HAP-1 (cell line): Measurements from ENCODE around the gene FGF21.

Source experiments
- DNase-seq, 2 experiments: peaks; one replicate each; pipeline ENCODE4 v3.0.0-alpha.2; 2016 to 2020; ENCODE audit warnings: low spot score in 2 of 2
- H3K27me3 ChIP-seq: fragments of 250-450 bp; sonication (Bioruptor Pico); 2 replicates; pipeline ENCODE4 v1.5.1; 2020; ENCODE audit warnings: low read depth, mild to moderate bottlenecking, moderate library complexity
- H3K36me3 ChIP-seq: fragments of 250-450 bp; sonication (Bioruptor Pico); replicated peaks from 2 replicates; pipeline ENCODE4 v1.5.1; 2020; ENCODE audit warnings: mild to moderate bottlenecking
- H3K4me1 ChIP-seq: fragments of 250-450 bp; sonication (Bioruptor Pico); 2 replicates; pipeline ENCODE4 v1.5.1; 2020; ENCODE audit warnings: mild to moderate bottlenecking
- H3K4me3 ChIP-seq: fragments of 250-450 bp; sonication (Bioruptor Pico); 2 replicates; pipeline ENCODE4 v1.5.1; 2020; ENCODE audit warnings: mild to moderate bottlenecking, moderate library complexity
- H3K9me3 ChIP-seq: fragments of 250-450 bp; sonication (Bioruptor Pico); 2 replicates; pipeline ENCODE4 v1.5.1; 2020; ENCODE audit warnings: mild to moderate bottlenecking, moderate library complexity
- in situ Hi-C: fragments of 300-500 bp; cut with MboI; formaldehyde crosslinking; loops from 3 replicates; pipeline ENCODE4 v1.14.3; 2020; ENCODE audit warnings: low sequenced_read_pairs, inconsistent platforms, mixed read lengths

FGF21 gene

GRCh38 chr19:48738557-48739403 is 16.5 kb upstream of the FGF21 start:
- H3K4me3 ChIP-seq, result peak overlapping the region; percentile 29
- no peaks in the 10 kb centered on the region for H3K36me3 ChIP-seq
- peak; percentile 90 to 100 for DNase-seq
- in situ Hi-C loops, result no loop called here
- no peaks in the 10 kb centered on the region for H3K27me3 ChIP-seq
- no peaks in the 10 kb centered on the region; the same call in 1 of the 2 replicates for H3K9me3 ChIP-seq
- peaks cover 13% of the 10 kb centered on the region for H3K4me1 ChIP-seq

DNA sequence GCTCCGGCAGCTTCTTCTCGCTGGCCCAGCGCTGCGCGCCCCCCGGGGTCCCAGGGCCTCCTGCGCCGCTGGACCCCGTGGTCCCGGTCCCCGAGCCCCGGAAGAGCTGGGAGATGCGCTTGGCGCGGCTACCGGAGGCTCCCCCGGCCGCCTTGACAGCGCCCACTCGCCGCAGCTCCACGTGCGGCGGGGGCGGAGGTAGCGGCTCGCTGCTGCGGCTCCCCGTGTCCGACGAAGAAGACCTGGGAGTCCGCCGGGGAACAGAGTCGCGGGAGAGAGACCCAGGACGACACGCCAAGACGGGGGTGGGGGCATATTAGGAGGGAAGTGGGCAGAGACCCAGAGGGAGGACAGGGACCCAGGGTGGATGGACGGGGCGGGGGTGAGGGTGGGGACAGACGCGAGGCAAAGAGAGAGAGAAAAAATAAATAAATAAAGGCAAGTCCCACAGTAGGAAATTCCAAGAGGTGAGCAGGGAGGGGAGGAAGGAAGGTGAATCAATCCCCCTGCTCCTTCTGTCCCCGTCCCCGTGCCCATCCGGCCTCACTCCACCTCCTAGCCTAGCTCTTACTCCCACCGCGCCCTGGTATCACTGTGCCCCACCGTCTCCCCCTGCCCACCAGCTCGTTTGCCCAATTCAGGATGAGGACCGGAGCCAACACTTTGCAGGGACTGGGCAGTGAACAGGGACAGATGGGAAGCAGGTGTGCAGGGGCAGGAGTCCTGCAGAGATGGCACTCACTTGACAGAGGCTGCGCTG is 15.7 kb upstream of the FGF21 start:
- Histone ChIP-seq H3K27me3 (no peaks in the 10 kb centered on the region), H3K4me1 (peaks cover 13% of the 10 kb centered on the region), H3K36me3 (no peaks in the 10 kb centered on the region), H3K9me3 (no peaks in the 10 kb centered on the region; the same call in 1 of the 2 replicates), H3K4me3 (peak overlapping the region; percentile 29)
- in situ Hi-C loops, result no loop called here
- no peak for DNase-seq

DNA sequence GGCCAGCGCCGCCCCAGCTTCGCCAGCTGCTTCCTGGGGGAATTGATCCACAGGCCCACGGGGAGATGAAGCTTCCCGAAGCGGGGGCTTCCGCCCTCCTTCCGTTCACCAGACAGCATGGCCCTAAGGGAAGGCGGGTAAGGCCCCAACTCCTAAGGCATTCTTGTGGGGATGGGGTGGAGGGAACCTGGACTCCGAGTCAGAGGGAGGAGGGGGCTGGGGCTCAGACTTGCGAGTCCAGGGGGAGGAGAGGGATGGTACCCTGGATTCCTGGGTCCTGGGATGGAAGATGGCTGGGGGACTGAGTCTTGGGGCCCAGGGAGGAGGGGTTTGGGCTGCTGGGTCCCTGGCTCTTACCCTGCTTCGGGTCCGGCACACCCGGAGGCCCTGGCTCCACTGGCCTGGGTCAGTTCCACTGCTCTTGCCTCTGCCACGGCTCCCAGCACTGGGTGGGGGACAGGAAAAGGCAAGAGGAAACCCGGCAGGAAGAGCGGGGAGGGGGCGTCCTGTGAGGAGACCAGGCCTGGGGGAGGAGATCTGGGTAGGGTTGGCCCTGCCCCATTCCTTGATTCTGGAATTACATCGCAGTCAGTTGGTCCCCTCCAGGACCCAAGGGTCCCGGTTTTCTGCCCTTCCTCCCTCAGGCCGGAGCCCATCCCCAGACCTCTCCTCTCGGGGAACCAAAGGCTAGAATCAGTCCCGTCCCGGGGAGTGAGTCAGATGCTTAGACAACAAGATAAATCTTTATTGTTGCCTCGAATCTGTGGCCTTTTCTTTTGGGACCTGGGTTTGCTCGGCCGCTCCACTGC is 15.0 kb upstream of the FGF21 start, which contains the start of gene RASIP1:
TSS of gene RASIP1 (minus strand) at position 447 of the 809 bp plus-strand sequence. CDS start at position 119, 328 bp downstream.
- H3K4me1 ChIP-seq, result peaks cover 13% of the 10 kb centered on the region
- DNase-seq, result no peak
- no peaks in the 10 kb centered on the region for H3K27me3 ChIP-seq
- in situ Hi-C loops, result no loop called here
- no peaks in the 10 kb centered on the region for H3K36me3 ChIP-seq
- peak within 1 kb of the TSS; percentile 29 for H3K4me3 ChIP-seq
- H3K9me3 ChIP-seq, result no peaks in the 10 kb centered on the region; the same call in 1 of the 2 replicates

- in situ Hi-C loops, result no loop called here
- peak in 1 of 2 experiments; percentile 81 for DNase-seq
- no peak overlapping the region for H3K4me3 ChIP-seq
Observed at GRCh38 chr19:48741129-48741999, 14.0 kb upstream of the FGF21 start.

DNA sequence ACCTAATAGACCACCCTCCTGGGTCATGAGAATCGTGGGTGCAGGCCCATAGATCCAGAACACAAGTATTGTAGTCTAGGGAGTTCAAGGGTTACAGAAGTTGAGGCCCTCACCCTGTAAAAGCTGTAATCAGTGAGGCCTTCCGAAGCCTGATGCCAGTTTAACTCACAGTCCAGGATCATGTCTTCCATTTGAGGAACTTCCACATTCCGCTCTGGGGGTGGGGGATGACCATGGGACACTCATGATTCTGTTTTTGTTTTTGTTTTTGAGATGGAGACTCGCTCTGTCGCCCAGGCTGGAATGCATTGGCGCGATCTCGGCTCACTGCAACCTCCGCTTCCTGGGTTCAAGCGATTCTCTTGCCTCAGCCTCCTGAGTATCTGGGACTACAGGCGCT is 13.2 kb upstream of the FGF21 start:
- H3K4me3 ChIP-seq, result no peak overlapping the region
- in situ Hi-C loops, result no loop called here
- no peaks in the 10 kb centered on the region for H3K27me3 ChIP-seq

More at GRCh38 chr19:48741129-48741999, 14.0 kb upstream of the FGF21 start:
- H3K9me3 ChIP-seq, result no peaks in the 10 kb centered on the region; the same call in 1 of the 2 replicates
- peaks cover 13% of the 10 kb centered on the region for H3K4me1 ChIP-seq
- no peaks in the 10 kb centered on the region for H3K36me3 ChIP-seq
- H3K27me3 ChIP-seq, result no peaks in the 10 kb centered on the region

DNA sequence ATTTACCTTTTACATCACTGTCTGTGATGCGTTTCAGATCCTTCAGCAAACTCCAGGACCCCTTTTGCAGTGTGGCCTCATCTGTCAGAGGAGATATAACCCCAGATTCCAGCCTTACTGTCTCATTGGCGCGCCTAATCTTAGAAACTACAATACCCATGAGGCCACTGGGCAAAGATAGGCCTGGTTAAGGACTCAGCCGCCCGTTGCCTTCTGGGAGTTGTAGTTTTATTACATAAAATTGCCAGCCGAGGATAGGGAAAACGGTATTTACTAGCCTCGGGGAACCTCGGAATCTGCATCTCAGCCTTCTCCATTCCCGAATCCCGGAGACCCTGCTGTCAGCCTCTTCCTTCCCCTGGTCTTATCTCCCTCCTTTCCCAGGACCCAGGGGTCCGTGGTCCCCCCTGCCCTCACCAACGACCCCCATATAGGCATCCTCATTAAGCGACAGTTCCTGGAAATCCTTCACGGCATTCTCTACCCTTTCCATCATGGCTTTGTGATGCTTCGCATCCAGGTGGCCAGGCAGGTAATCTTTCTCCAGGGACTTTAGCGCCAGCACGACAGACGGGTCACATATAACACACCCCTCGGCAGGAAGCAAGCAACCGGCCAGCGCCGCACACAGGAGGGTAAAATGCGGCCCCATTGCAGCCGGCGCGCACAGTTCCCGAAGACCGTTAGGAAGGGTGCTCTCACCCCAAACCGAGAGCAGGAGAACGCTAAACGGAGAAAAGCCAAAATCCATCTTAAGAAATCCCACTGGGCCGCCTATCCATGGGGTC is 9.9 kb upstream of the FGF21 start:
- H3K4me1 ChIP-seq, result peaks cover 4% of the 10 kb centered on the region
- no peaks in the 10 kb centered on the region for H3K27me3 ChIP-seq
- no peak overlapping the region for H3K4me3 ChIP-seq
- H3K36me3 ChIP-seq, result no peaks in the 10 kb centered on the region; the same call in 1 of the 2 replicates
- peak; percentile 45 to 77 for DNase-seq
- in situ Hi-C loops, result no loop called here
- H3K9me3 ChIP-seq, result no peaks in the 10 kb centered on the region

More for the DNA sequence above, 13.2 kb upstream of the FGF21 start:
- Histone ChIP-seq H3K9me3 (no peaks in the 10 kb centered on the region; the same call in 1 of the 2 replicates), H3K36me3 (no peaks in the 10 kb centered on the region), H3K4me1 (peaks cover 13% of the 10 kb centered on the region)
- no peak for DNase-seq

DNA sequence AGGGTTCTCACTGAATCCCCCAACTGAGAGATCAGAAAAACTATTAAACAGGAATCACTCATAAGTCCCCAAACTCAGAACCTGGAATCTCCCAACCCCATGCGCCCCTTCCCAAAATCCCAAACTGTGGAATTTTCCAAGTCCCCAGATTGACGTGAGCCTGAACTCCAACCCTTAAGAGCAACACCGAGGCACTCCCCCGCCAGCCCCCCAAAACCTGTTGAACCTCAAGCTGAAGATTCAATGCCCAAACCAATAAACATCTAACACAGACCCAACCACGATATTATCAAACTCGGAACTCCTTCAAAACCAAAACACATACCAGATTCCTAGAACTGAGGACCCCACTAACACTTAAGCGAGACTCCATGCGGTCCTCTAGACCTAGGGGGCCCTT is 9.2 kb upstream of the FGF21 start:
- no peak overlapping the region for H3K4me3 ChIP-seq
- in situ Hi-C loops, result no loop called here

GRCh38 chr19:48746738-48747575 is 8.4 kb upstream of the FGF21 start, which contains the start of gene IZUMO1:
TSS of gene IZUMO1 (minus strand) at chr19:48746909. CDS start at chr19:48745859, 1,050 bp downstream.
- Histone ChIP-seq H3K9me3 (no peaks in the 10 kb centered on the region), H3K27me3 (no peaks in the 10 kb centered on the region), H3K4me3 (no peak within 1 kb of the TSS), H3K4me1 (peaks cover 3% of the 10 kb centered on the region), H3K36me3 (no peaks in the 10 kb centered on the region; the same call in 1 of the 2 replicates)
- in situ Hi-C loops, result no loop called here
- peak in 1 of 2 experiments; percentile 65 for DNase-seq

More for the DNA sequence above, 9.2 kb upstream of the FGF21 start:
- H3K4me1 ChIP-seq, result peaks cover 3% of the 10 kb centered on the region
- no peaks in the 10 kb centered on the region for H3K27me3 ChIP-seq
- H3K9me3 ChIP-seq, result no peaks in the 10 kb centered on the region
- DNase-seq, result no peak
- no peaks in the 10 kb centered on the region; the same call in 1 of the 2 replicates for H3K36me3 ChIP-seq

DNA sequence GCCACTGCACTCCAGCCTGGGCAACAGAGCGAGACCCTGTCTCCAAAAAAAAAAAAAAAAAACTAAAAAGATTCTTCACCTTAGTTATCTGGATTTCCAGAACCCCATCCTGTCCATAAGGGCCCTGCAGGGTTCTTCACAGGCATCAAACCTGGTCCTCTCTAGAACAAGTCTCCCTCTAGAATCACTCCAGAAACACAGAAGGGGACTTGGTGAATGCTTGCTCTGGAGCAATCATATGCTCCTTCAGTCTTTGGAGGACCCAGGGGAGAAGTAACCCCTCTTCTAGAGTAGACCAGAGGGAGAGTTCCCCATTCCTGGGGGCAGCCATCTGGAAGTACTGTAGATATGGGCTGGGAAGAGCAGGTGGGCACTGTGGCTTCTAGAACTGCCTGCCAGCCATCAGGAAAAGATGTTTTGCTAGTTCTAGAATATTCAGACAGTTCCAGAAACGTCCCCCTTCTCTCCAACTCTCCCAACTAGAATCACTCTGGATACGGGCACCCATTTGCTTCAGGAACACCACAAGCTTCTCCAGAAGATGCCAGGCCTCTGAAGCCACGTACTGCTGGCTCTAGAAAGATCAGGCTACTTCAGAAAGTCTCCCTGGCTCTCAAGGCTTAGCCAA is 5.6 kb upstream of the FGF21 start:
- H3K9me3 ChIP-seq, result no peaks in the 10 kb centered on the region
- DNase-seq, result no peak
- H3K36me3 ChIP-seq, result no peaks in the 10 kb centered on the region; the same call in 1 of the 2 replicates
- H3K4me3 ChIP-seq, result no peak overlapping the region
- H3K27me3 ChIP-seq, result no peaks in the 10 kb centered on the region
- H3K4me1 ChIP-seq, result peaks cover 8% of the 10 kb centered on the region
- in situ Hi-C loops, result no loop called here

DNA sequence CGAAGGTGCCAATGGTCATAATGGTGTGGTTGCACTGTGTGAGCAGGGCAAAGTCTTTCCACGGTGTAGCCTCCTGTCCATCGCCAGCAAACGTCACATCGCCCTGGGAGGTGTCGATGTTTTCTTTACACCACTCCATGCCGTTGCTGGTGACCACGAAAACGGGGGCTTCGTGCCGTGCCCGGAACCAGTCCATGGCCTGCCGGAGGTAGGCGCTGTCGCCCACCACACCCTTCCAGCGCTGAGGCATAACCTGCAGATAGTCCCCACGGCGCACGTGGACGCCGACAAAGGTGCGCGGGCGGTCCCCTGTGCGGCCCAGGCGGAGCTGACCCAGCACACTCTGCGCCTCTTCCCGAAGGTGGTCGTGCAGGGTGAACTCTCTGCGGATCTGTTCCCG is 5.0 kb upstream of the FGF21 start:
- H3K4me3 ChIP-seq, result no peak overlapping the region
- DNase-seq, result no peak
- no peaks in the 10 kb centered on the region; the same call in 1 of the 2 replicates for H3K36me3 ChIP-seq
- H3K27me3 ChIP-seq, result no peaks in the 10 kb centered on the region
- peaks cover 8% of the 10 kb centered on the region for H3K4me1 ChIP-seq
- H3K9me3 ChIP-seq, result no peaks in the 10 kb centered on the region
- in situ Hi-C loops, result no loop called here
